ENCODE results near the gene ADCY2.

Gene ADCY2

DNA sequence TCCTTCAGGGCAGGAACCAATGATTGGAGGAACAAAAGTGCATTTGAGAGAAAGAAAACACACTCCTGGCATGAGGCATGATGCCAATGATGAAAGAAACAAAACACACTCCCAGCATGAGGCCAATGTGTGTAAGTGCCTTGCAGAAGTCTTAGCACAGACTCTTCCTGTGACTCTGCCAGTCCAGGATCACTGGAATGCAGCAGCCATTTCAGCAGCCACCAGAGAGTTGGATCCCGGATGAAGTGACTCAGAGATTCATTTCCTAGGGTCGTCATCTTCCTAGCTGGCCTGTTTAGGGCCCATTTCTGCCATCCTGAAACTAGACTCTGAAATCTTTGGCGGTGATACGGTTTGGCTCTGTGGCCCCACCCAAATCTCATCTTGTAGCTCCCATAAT lies 242.5 kb downstream of the ADCY2 start:
- no peaks in the 10 kb centered on the region for H3K27me3 Mint-ChIP-seq
- H3K36me3 Mint-ChIP-seq, result no peaks in the 10 kb centered on the region
- H3K4me1 Mint-ChIP-seq, result no peaks in the 10 kb centered on the region
- no peak overlapping the region for H3K27ac Mint-ChIP-seq
- no peak overlapping the region for H3K4me3 Mint-ChIP-seq
- DNase-seq (no peak), ATAC-seq (replicated peaks) (no peak)
- H3K9me3 Mint-ChIP-seq, result peaks cover 3 to 8% of the 10 kb centered on the region in 2 donors

DNA sequence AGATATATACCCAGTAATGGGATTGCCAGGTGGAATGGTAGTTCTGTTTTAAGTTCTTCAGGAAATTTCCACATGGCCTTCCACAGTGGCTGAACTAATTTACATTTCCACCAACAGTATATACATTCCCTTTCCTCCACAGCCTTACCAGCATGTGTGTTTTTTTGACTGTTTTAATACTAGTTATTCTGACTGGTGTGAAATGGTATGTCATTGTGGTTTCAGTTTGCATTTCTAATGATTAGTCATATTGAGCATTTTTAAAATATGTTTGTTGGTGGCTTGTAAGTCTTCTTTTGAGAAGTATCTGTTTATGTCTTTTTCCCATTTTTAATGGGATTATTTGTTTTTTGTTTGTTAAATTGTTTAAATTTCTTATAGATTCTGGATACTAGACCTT lies 246.1 kb downstream of the ADCY2 start:
- no peak for DNase-seq
- H3K27me3 Mint-ChIP-seq, result no peaks in the 10 kb centered on the region
- no peak overlapping the region for H3K27ac Mint-ChIP-seq
- no peaks in the 10 kb centered on the region for H3K4me1 Mint-ChIP-seq
- ATAC-seq (replicated peaks), result no peak
- H3K9me3 Mint-ChIP-seq, result peaks cover 13% of the 10 kb centered on the region in 2 donors
- no peaks in the 10 kb centered on the region for H3K36me3 Mint-ChIP-seq
- no peak overlapping the region for H3K4me3 Mint-ChIP-seq

DNA sequence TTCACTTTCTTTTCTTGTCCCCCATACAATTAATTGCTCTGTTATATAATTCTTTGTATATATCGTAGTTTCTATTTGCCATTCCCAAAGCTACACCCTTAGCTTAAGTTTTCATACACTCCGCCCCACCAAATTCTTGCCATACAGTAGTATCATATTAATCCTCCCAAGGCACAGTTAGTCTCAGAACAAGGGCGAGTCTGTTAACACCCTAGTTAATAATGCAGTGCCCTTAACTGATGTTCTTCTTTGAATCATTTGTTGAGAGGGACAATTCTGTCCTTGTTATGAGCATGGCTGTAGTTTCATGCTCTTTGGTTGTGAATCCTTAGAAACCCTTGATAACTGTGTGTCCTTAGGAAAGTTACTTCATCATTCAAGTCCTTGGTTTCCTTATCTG lies 248.8 kb downstream of the ADCY2 start:
- H3K9me3 Mint-ChIP-seq, result peaks cover 9 to 10% of the 10 kb centered on the region in 2 donors
- H3K27me3 Mint-ChIP-seq, result no peaks in the 10 kb centered on the region
- H3K4me3 Mint-ChIP-seq, result no peak overlapping the region
- H3K4me1 Mint-ChIP-seq, result no peaks in the 10 kb centered on the region
- no peak overlapping the region for H3K27ac Mint-ChIP-seq
- DNase-seq (no peak), ATAC-seq (replicated peaks) (no peak)
- H3K36me3 Mint-ChIP-seq, result no peaks in the 10 kb centered on the region

DNA sequence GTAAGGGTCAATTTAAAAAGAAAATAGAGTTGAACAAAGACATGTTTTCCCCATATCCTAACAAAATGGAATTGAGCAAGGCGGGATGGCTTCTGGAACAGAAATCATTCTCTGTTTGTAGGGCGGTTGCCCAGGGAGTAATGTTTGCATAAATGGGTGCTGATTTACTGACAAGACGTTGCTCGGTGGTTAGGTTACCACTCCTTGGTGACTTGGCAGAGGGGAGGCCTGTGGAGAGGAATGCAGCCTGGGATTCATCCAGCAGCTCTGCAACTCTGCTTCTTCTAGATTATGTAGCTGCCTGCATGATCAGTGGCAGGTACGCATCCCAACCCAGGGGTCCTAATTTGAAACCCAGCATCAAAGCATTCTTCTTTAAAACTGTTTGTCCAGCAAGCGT lies 254.8 kb downstream of the ADCY2 start:
- no peaks in the 10 kb centered on the region for H3K9me3 Mint-ChIP-seq
- H3K36me3 Mint-ChIP-seq, result no peaks in the 10 kb centered on the region
- no peak for DNase-seq
- no peaks in the 10 kb centered on the region for H3K4me1 Mint-ChIP-seq
- H3K4me3 Mint-ChIP-seq, result no peak overlapping the region
- no peak for ATAC-seq (replicated peaks)
- no peaks in the 10 kb centered on the region for H3K27me3 Mint-ChIP-seq
- no peak overlapping the region for H3K27ac Mint-ChIP-seq

DNA sequence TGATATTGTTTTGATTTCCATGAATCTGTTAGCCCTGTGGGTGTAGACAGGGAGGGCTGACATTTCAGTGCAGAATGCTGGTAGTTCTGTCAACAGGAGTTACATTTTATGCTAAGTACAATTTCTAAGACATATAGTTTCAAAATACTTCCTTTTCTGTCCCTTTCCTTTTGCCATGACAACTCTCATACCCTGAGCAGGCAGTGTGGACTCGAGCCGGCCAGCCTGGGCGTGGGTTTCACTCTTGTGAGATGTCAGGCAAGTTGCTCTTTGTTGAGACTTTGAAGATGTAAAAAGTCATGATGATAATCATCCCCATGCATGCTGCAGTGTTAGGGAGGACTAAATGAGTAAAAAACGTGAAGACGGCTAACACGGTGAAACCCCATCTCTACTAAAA lies 257.1 kb downstream of the ADCY2 start:
- no peak for ATAC-seq (replicated peaks)
- no peaks in the 10 kb centered on the region for H3K27me3 Mint-ChIP-seq
- no peak overlapping the region for H3K27ac Mint-ChIP-seq
- DNase-seq, result no peak
- no peaks in the 10 kb centered on the region for H3K36me3 Mint-ChIP-seq
- H3K4me3 Mint-ChIP-seq, result no peak overlapping the region
- no peaks in the 10 kb centered on the region for H3K9me3 Mint-ChIP-seq
- H3K4me1 Mint-ChIP-seq, result no peaks in the 10 kb centered on the region

DNA sequence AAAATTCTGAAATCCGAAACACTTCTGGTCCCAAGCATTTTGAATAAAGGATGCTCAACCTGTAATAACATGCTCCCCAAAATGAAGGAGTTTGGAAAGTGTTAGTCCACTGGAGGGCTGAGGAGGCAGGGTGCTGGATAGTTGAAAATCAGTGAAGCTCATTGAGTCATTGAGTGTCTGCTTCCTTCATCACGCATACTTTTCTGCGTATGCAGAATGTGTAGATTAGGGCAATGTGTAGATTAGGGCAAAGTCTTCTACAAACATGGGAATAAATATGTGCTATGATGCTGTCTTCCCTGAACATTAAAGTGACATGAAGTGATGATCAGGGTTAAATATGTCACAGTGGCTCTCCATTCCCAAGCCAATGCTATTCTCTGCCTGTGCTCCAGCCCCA lies 261.2 kb downstream of the ADCY2 start:
- H3K4me3 Mint-ChIP-seq, result no peak overlapping the region
- no peak overlapping the region for H3K27ac Mint-ChIP-seq
- no peaks in the 10 kb centered on the region for H3K4me1 Mint-ChIP-seq
- H3K27me3 Mint-ChIP-seq, result no peaks in the 10 kb centered on the region
- H3K36me3 Mint-ChIP-seq, result no peaks in the 10 kb centered on the region
- DNase-seq (no peak), ATAC-seq (replicated peaks) (no peak)
- no peaks in the 10 kb centered on the region for H3K9me3 Mint-ChIP-seq

DNA sequence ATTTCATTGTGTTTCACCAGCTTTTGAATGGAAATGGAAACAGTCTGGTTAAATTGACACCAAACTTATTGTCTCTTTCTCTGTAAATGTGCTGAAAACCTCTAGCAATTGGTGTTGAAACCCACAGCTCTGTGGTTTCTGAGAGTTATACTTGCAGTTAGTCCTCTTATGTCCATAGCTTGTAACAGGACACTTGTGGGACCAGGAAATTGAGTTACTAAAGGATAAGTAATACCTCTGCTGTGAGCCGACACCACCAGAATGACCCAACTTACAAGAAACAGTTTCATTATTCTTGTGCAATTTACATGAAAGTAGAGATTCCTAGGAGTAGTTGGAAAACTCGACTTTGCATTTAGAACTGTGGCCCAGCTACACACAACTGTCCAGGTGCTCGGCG lies 263.5 kb downstream of the ADCY2 start:
- Mint-ChIP-seq H3K4me3 (no peak overlapping the region), H3K27ac (no peak overlapping the region), H3K4me1 (no peaks in the 10 kb centered on the region), H3K36me3 (no peaks in the 10 kb centered on the region), H3K9me3 (no peaks in the 10 kb centered on the region), H3K27me3 (no peaks in the 10 kb centered on the region)
- DNase-seq, result no peak
- ATAC-seq (replicated peaks), result no peak

DNA sequence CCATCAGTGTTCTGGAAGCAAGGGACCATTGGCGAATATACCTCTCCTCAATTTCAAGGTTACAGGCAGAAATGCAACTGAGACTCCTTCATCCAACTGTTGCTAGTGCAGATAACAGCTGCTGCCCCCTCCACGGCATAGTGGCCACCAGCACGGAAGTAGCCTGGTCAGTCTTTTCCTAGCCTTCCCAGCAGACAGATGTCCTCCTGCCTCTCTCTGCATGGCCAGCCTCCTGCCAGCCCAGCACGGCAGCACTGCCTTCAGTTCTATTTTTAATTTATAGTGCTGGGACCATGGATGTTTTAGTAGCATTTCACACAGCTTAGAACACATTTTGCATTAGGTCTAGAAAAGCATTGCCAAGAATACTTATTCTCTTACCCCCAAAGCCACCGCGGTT lies 266.4 kb downstream of the ADCY2 start:
- Mint-ChIP-seq H3K4me1 (no peaks in the 10 kb centered on the region), H3K27ac (no peak overlapping the region), H3K9me3 (peaks cover 0 to 3% of the 10 kb centered on the region in 2 donors), H3K4me3 (no peak overlapping the region), H3K36me3 (no peaks in the 10 kb centered on the region), H3K27me3 (no peaks in the 10 kb centered on the region)
- DNase-seq (no peak), ATAC-seq (replicated peaks) (no peak)

DNA sequence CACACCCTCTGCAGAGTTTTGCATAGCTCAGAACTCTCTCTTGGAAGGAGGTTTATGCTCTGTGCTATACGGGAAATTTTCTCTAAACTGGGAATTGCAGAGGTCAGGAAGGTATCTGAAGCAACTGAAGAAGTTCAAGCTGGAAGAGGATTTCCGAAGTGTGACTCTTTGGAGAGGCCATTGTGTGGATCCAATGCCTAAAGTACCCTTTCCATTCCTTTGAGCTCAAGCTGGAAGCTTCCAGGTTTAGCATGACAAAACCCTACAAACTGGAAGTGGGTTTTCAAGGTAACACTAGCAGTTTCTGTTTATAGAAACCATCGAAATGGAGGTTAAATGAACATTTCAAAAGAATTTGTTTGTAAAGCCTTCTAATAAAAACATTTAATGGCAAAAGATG lies 267.9 kb downstream of the ADCY2 start:
- Mint-ChIP-seq H3K27ac (no peak overlapping the region), H3K36me3 (no peaks in the 10 kb centered on the region), H3K27me3 (no peaks in the 10 kb centered on the region), H3K4me3 (no peak overlapping the region), H3K4me1 (no peaks in the 10 kb centered on the region), H3K9me3 (peaks cover under 1 to 3% of the 10 kb centered on the region in 2 donors)
- ATAC-seq (replicated peaks) (no peak), DNase-seq (no peak)

DNA sequence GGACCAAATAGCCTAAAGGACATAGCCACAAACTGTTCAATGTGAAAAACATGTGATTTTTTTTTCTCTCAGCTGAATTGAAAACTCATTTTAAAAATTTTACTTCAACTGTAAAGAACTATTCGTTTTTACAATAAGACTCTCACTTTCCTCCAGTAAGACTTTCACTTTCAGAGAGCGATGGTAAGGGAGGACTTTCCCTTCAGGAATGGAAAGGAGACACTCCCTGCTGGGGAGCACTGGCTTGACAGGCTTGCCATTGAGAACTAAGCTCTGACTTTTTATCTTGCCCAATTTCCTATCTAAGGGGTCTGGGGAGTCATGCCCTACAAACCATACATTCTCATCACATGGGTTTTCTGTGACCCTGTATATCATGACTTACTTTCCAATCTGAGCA lies 268.3 kb downstream of the ADCY2 start:
- no peak for ATAC-seq (replicated peaks)
- peaks cover 3 to 4% of the 10 kb centered on the region in 2 donors for H3K9me3 Mint-ChIP-seq
- no peak for DNase-seq
- H3K4me1 Mint-ChIP-seq, result no peaks in the 10 kb centered on the region
- H3K4me3 Mint-ChIP-seq, result no peak overlapping the region
- H3K27me3 Mint-ChIP-seq, result no peaks in the 10 kb centered on the region
- no peak overlapping the region for H3K27ac Mint-ChIP-seq
- no peaks in the 10 kb centered on the region for H3K36me3 Mint-ChIP-seq

DNA sequence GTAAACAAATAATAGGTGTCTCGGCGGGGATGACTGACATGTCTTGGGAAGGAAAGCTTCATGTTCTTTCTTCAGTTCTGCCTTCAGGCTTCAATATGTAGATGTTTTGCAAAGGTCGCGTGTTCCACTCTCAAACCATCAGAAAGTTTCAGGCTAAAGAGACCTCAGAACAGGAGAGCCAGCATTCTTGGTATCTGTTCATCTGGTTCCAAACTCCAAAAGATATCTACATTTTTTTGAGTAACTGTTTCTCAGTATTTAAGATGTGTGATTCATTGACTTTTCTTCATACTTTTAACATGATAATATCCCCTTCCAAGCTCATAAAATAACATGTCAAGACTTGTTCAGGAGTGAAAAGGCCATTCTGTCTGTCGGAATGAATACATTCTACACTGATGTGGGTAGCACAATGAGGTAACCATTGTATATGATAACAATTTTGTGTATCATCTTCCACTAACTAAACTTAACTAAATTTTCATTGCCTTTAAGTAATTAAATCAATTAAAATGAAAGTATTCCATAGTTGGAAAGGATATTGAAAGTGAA lies 271.4 kb downstream of the ADCY2 start:
- DNase-seq, result no peak
- H3K36me3 Mint-ChIP-seq, result no peaks in the 10 kb centered on the region

DNA sequence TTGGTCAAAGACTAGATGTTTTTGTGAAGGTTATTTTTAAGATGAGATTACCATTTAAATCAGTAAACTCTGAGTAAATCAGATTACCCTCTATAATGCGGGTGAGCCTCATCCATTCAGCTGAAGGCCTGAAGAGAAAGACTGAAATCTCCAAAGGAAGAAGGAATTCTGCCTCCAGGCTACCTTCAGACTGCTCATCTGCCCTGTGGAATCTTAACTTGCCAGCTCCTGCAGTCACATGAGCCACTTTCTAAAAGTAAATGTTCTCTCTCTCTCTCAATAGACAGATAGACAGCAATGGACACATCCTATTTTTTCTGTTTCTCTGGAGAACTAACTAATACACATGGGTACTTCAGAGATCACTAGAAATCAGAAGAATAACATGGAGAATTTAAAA lies 272.2 kb downstream of the ADCY2 start:
- Mint-ChIP-seq H3K9me3 (peaks cover 5 to 7% of the 10 kb centered on the region in 2 donors), H3K27me3 (no peaks in the 10 kb centered on the region), H3K4me3 (no peak overlapping the region), H3K36me3 (no peaks in the 10 kb centered on the region), H3K4me1 (no peaks in the 10 kb centered on the region), H3K27ac (no peak overlapping the region)
- ATAC-seq (replicated peaks), result no peak
- DNase-seq, result no peak

More for the DNA sequence above, 271.4 kb downstream of the ADCY2 start:
- Mint-ChIP-seq H3K4me3 (no peak overlapping the region), H3K4me1 (no peaks in the 10 kb centered on the region), H3K27me3 (no peaks in the 10 kb centered on the region), H3K27ac (no peak overlapping the region), H3K9me3 (peaks cover 5 to 7% of the 10 kb centered on the region in 2 donors)
- ATAC-seq (replicated peaks), result no peak

DNA sequence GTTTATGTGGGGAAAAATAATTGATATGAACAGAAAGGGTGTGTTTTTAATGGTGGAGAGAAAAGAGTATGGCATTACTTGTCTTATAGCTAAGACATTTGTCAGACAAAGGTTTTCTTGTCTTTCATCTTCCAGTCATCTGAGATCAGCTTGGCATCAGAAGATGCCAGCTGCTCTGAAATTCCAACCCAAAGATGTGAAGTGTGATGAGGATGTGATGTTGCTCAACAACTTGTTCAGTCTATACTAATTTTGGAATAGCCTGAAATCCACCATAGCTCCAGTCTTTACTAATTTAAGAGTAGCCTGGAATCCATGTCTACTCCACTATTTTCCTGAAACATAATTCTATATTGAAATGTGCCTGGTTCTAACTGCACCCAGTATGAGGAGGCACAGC lies 272.7 kb downstream of the ADCY2 start:
- no peaks in the 10 kb centered on the region for H3K36me3 Mint-ChIP-seq
- H3K9me3 Mint-ChIP-seq, result peaks cover 5 to 7% of the 10 kb centered on the region in 2 donors
- H3K27ac Mint-ChIP-seq, result no peak overlapping the region
- no peak for ATAC-seq (replicated peaks)
- no peaks in the 10 kb centered on the region for H3K4me1 Mint-ChIP-seq
- no peak for DNase-seq
- no peaks in the 10 kb centered on the region for H3K27me3 Mint-ChIP-seq
- no peak overlapping the region for H3K4me3 Mint-ChIP-seq

DNA sequence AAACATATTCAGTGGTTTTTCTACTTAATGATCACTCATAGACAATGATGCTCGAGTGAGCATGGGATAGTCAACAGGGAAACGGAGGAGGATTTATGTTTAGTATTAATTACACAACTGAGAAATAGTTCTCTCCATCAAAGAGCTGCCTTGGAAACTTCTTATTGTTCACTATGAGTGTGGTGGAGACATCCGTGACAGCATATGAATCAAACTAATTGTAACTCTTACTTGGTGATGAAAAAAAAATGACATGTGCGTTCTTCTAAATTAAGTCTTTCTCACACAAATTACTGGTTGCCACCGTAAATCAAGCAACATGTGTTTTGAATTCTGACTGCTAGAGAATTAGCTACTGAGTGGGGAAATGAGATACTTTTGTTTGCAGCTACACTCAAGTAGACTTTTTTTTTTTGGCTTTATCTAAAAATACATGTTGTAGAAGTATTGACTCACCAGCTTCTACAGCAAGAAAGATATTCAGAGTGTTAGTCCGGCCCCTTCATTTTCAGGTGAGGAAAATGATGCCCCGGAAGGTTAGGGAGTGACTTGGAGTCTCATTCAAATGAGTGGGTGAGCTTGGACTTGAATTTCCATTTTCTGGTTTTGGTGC lies 275.5 kb downstream of the ADCY2 start:
- ATAC-seq (replicated peaks) (no peak), DNase-seq (no peak)
- H3K9me3 Mint-ChIP-seq, result peaks cover 5 to 7% of the 10 kb centered on the region in 2 donors
- H3K4me3 Mint-ChIP-seq, result no peak overlapping the region
- H3K4me1 Mint-ChIP-seq, result no peaks in the 10 kb centered on the region
- H3K27ac Mint-ChIP-seq, result no peak overlapping the region
- H3K36me3 Mint-ChIP-seq, result no peaks in the 10 kb centered on the region
- H3K27me3 Mint-ChIP-seq, result no peaks in the 10 kb centered on the region

DNA sequence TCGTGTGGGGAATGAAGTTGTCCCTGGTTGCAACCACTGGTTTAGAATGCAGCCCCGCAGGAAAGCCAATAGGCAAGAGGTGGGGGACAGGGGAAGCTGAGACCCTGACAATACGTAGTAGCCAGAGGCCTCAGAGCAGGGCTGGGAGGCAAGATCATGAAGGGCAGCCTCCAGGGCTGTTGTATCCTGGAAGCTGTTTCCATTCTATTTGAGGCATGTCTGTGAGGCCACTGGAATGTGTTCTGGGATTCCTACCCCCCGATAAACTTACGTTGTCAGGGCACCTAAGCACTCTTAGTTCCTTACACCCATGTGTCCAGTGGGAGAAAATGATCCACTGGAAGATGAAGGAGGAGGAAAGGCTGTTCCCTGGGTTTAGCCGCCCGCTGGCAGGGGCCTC lies 277.7 kb downstream of the ADCY2 start:
- H3K4me1 Mint-ChIP-seq, result no peaks in the 10 kb centered on the region
- H3K27me3 Mint-ChIP-seq, result no peaks in the 10 kb centered on the region
- H3K36me3 Mint-ChIP-seq, result no peaks in the 10 kb centered on the region
- H3K9me3 Mint-ChIP-seq, result peaks cover 2 to 7% of the 10 kb centered on the region in 2 donors
- H3K4me3 Mint-ChIP-seq, result no peak overlapping the region
- DNase-seq (no peak), ATAC-seq (replicated peaks) (no peak)
- no peak overlapping the region for H3K27ac Mint-ChIP-seq

DNA sequence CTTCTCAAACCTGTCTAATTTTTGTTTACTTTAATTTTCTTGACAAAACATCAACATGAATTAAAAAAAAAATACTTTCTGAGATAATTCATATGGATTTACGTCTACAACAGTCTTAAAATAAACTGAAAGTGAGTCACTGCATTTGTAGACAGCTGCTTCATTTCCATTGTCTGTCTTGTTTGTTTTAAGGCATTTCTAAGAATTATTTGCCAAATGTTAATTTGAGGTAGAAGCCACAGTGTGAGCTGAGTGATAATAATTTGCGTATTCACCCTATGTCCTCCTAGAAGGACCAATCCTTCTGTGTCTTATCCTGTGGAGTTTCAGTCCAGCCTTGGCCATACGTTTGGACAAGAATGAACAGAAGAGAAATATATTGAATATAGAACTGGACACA lies 280.5 kb downstream of the ADCY2 start:
- Mint-ChIP-seq H3K4me1 (no peaks in the 10 kb centered on the region), H3K27ac (no peak overlapping the region), H3K9me3 (no peaks in the 10 kb centered on the region), H3K36me3 (no peaks in the 10 kb centered on the region), H3K27me3 (no peaks in the 10 kb centered on the region), H3K4me3 (no peak overlapping the region)
- no peak for ATAC-seq (replicated peaks)
- DNase-seq, result no peak
